Mesenchymal stem cell (in vitro differentiated cells and primary cell): ENCODE data around the gene KDM5A.

Source experiments
- DNase-seq: peaks from one replicate; pipeline ENCODE4 v3.0.0-alpha.2; 2013
- H2AFZ ChIP-seq: one replicate; pipeline ENCODE4 v1.6.1; 2013; ENCODE audit warnings: low read depth, mild to moderate bottlenecking, control low read depth, inconsistent platforms, low read length, moderate library complexity
- H2AK5ac ChIP-seq: 2 replicates; pipeline ENCODE4 v1.6.1; 2013; ENCODE audit warnings: low read length, moderate library complexity, mild to moderate bottlenecking, inconsistent platforms; ENCODE audit not compliant: severe bottlenecking
- H2BK120ac ChIP-seq: one replicate; pipeline ENCODE4 v1.6.1; 2013; ENCODE audit warnings: low read depth, mild to moderate bottlenecking, inconsistent platforms, low read length, moderate library complexity
- H2BK12ac ChIP-seq, 2 experiments: one replicate each; pipeline ENCODE4 v1.6.1; 2013; ENCODE audit warnings: inconsistent platforms in 2 of 2, low read length in 2 of 2, mild to moderate bottlenecking in 2 of 2, moderate library complexity in 2 of 2, control low read depth in 1 of 2
- H2BK15ac ChIP-seq: one replicate; pipeline ENCODE4 v1.6.1; 2013; ENCODE audit warnings: mild to moderate bottlenecking, low read depth, inconsistent platforms; ENCODE audit not compliant: poor library complexity, severe bottlenecking
- H2BK5ac ChIP-seq: 2 replicates; pipeline ENCODE4 v1.6.1; 2013; ENCODE audit warnings: low read depth, mild to moderate bottlenecking, low read length, control low read depth, inconsistent platforms; ENCODE audit not compliant: poor library complexity, severe bottlenecking
- H3K14ac ChIP-seq, 2 experiments: one replicate each; pipeline ENCODE4 v1.6.1; 2013; ENCODE audit warnings: inconsistent platforms in 2 of 2, low read length in 2 of 2, control low read depth in 1 of 2, mild to moderate bottlenecking in 1 of 2, moderate library complexity in 1 of 2
- H3K18ac ChIP-seq, 2 experiments: one replicate each; pipeline ENCODE4 v1.6.1; 2013; ENCODE audit warnings: inconsistent platforms in 2 of 2, low read length in 2 of 2, control low read depth in 1 of 2, low read depth in 1 of 2, mild to moderate bottlenecking in 1 of 2
- H3K23ac ChIP-seq, 2 experiments: one replicate each; pipeline ENCODE4 v1.6.1; 2013; ENCODE audit warnings: inconsistent platforms in 2 of 2, low read length in 2 of 2, mild to moderate bottlenecking in 2 of 2, moderate library complexity in 2 of 2, control low read depth in 1 of 2
- H3K27ac ChIP-seq: 2 replicates; pipeline ENCODE4 v1.5.1; 2013; ENCODE audit warnings: mild to moderate bottlenecking, moderate library complexity, low read length, control low read depth, inconsistent platforms; ENCODE audit not compliant: poor library complexity, severe bottlenecking
- H3K27me3 ChIP-seq, 2 experiments: 2 replicates each; pipeline versions ENCODE4 v1.6.1 to v1.7.0; 2013; ENCODE audit warnings: low read length in 2 of 2, mild to moderate bottlenecking in 2 of 2, moderate library complexity in 2 of 2, control low read depth in 1 of 2, inconsistent platforms in 1 of 2; ENCODE audit not compliant: control insufficient read depth in 1 of 2, insufficient read depth in 1 of 2
- H3K36me3 ChIP-seq, 2 experiments: 2 replicates each; pipeline versions ENCODE4 v1.6.1 to v1.7.0; 2013; ENCODE audit warnings: low read length in 2 of 2, control low read depth in 1 of 2, inconsistent platforms in 1 of 2, low read depth in 1 of 2, mild to moderate bottlenecking in 1 of 2; ENCODE audit not compliant: insufficient read depth in 2 of 2, control insufficient read depth in 1 of 2
- H3K4ac ChIP-seq, 2 experiments: one replicate each; pipeline ENCODE4 v1.6.1; 2013; ENCODE audit warnings: inconsistent platforms in 2 of 2, low read length in 2 of 2, mild to moderate bottlenecking in 2 of 2, moderate library complexity in 2 of 2, control low read depth in 1 of 2, low read depth in 1 of 2
- H3K4me1 ChIP-seq: 2 replicates; pipeline ENCODE4 v1.6.1; 2013; ENCODE audit warnings: low read depth, low read length, control low read depth; ENCODE audit not compliant: control insufficient read depth, insufficient read depth
- H3K4me2 ChIP-seq: 2 replicates; pipeline ENCODE4 v1.6.1; 2013; ENCODE audit warnings: low read length, mild to moderate bottlenecking, inconsistent platforms; ENCODE audit not compliant: poor library complexity, severe bottlenecking
- H3K4me3 ChIP-seq, 2 experiments: 2 replicates each; pipeline versions ENCODE4 v1.5.1 to v1.7.0; 2013; ENCODE audit warnings: low read length in 2 of 2, mild to moderate bottlenecking in 2 of 2, control low read depth in 1 of 2, low read depth in 1 of 2; ENCODE audit not compliant: insufficient read depth in 1 of 2
- H3K79me1 ChIP-seq: replicated peaks from 2 replicates; pipeline ENCODE4 v1.6.1; 2013; ENCODE audit warnings: mild to moderate bottlenecking, control low read depth, low read length, inconsistent platforms; ENCODE audit not compliant: poor library complexity, severe bottlenecking
- H3K9ac ChIP-seq: 2 replicates; pipeline ENCODE4 v1.7.0; 2013; ENCODE audit warnings: mild to moderate bottlenecking, low read length, moderate library complexity
- H3K9me3 ChIP-seq: 2 replicates; pipeline ENCODE4 v1.7.0; 2013; ENCODE audit warnings: mild to moderate bottlenecking, low read length; ENCODE audit not compliant: control insufficient read depth
- H4K8ac ChIP-seq: one replicate; pipeline ENCODE4 v1.6.1; 2013; ENCODE audit warnings: inconsistent platforms, mild to moderate bottlenecking, low read length, moderate library complexity
- H4K91ac ChIP-seq: one replicate; pipeline ENCODE4 v1.6.1; 2013; ENCODE audit warnings: mild to moderate bottlenecking, low read length, inconsistent platforms
- WGBS: methylation state at CpG from one replicate; pipeline ENCODE4 v1.1.7; 2013; ENCODE audit warnings: mixed read lengths; 5-methylcytosine and 5-hydroxymethylcytosine counted together

Gene KDM5A

GRCh38 chr12:265096-265495 is 124.0 kb downstream of the KDM5A start:
- Histone ChIP-seq H3K9me3 (no peaks in the 10 kb centered on the region), H2BK120ac (no peak overlapping the region), H3K27ac (no peak overlapping the region), H4K8ac (no peak overlapping the region), H3K18ac (no peak overlapping the region), H3K4me1 (peaks cover 9% of the 10 kb centered on the region), H3K4me2 (no peak overlapping the region), H2BK15ac (no peak overlapping the region), H2BK12ac (no peak overlapping the region), H4K91ac (no peak overlapping the region), H2AK5ac (no peak overlapping the region), H3K9ac (no peak overlapping the region), H3K79me1 (no peaks in the 10 kb centered on the region), H3K4ac (no peak overlapping the region), H2AFZ (no peak overlapping the region), H3K36me3 (no peaks in the 10 kb centered on the region), H3K27me3 (peaks cover under 1 to 56% of the 10 kb centered on the region in 2 experiments), H3K14ac (no peak overlapping the region), H2BK5ac (no peak overlapping the region), H3K4me3 (no peak overlapping the region), H3K23ac (no peak overlapping the region)
- no peak for DNase-seq
- WGBS: no CpG with 5 or more reads among the region's 3 CpGs

GRCh38 chr12:264269-264668 is 124.9 kb downstream of the KDM5A start:
- Histone ChIP-seq H2BK120ac (no peak overlapping the region), H3K9me3 (no peaks in the 10 kb centered on the region), H3K4ac (no peak overlapping the region), H3K18ac (no peak overlapping the region), H3K23ac (no peak overlapping the region), H2BK5ac (no peak overlapping the region), H3K14ac (no peak overlapping the region), H3K4me2 (no peak overlapping the region), H3K36me3 (no peaks in the 10 kb centered on the region), H2BK15ac (no peak overlapping the region), H2BK12ac (no peak overlapping the region), H4K8ac (no peak overlapping the region), H3K27ac (no peak overlapping the region), H3K27me3 (peaks cover 9 to 64% of the 10 kb centered on the region in 2 experiments), H3K4me3 (no peak overlapping the region), H3K79me1 (no peaks in the 10 kb centered on the region), H2AK5ac (no peak overlapping the region), H4K91ac (no peak overlapping the region), H2AFZ (no peak overlapping the region), H3K9ac (no peak overlapping the region), H3K4me1 (peaks cover 9% of the 10 kb centered on the region)
- 92% methylated on average over 2 of the region's 3 CpGs for WGBS
- DNase-seq: no peak

- H2AK5ac ChIP-seq: no peak overlapping the region
- no peak overlapping the region for H3K14ac ChIP-seq
- H4K8ac ChIP-seq: no peak overlapping the region
- no peak for DNase-seq
- H3K9ac ChIP-seq: no peak overlapping the region
- no peak overlapping the region for H3K4me2 ChIP-seq
- H3K9me3 ChIP-seq: no peaks in the 10 kb centered on the region
- no peaks in the 10 kb centered on the region for H3K36me3 ChIP-seq
- H3K27me3 ChIP-seq: peaks cover 11 to 66% of the 10 kb centered on the region in 2 experiments
- H3K4me3 ChIP-seq: no peak overlapping the region
- H3K4ac ChIP-seq: no peak overlapping the region
- no peak overlapping the region for H4K91ac ChIP-seq
- no peak overlapping the region for H2BK5ac ChIP-seq
- no peak overlapping the region for H2AFZ ChIP-seq
- no peaks in the 10 kb centered on the region for H3K79me1 ChIP-seq
- no peak overlapping the region for H2BK15ac ChIP-seq
- no peak overlapping the region for H3K27ac ChIP-seq
- WGBS: 74% methylated on average over 9 of the region's 9 CpGs
- no peak overlapping the region for H3K18ac ChIP-seq
- no peak overlapping the region for H2BK12ac ChIP-seq
- H3K23ac ChIP-seq: no peak overlapping the region
- no peak overlapping the region for H2BK120ac ChIP-seq
- peaks cover 9% of the 10 kb centered on the region for H3K4me1 ChIP-seq
Observed at GRCh38 chr12:263574-263973, 125.5 kb downstream of the KDM5A start.

- no peak within 1 kb of the TSS for H3K4me3 ChIP-seq
- no peaks in the 10 kb centered on the region for H3K9me3 ChIP-seq
- H3K23ac ChIP-seq: no peak within 1 kb of the TSS
- H3K14ac ChIP-seq: no peak within 1 kb of the TSS
- H4K91ac ChIP-seq: no peak within 1 kb of the TSS
- no peak within 1 kb of the TSS for H3K4me2 ChIP-seq
- no peak within 1 kb of the TSS for H2BK120ac ChIP-seq
- no peak within 1 kb of the TSS for H2BK5ac ChIP-seq
- H3K27me3 ChIP-seq: peaks cover 18 to 67% of the 10 kb centered on the region in 2 experiments
- H3K4me1 ChIP-seq: peaks cover 8% of the 10 kb centered on the region
- no peak within 1 kb of the TSS for H3K4ac ChIP-seq
- DNase-seq: no peak
- no peak within 1 kb of the TSS for H2AFZ ChIP-seq
- H3K36me3 ChIP-seq: no peaks in the 10 kb centered on the region
- H3K79me1 ChIP-seq: no peaks in the 10 kb centered on the region
- no peak within 1 kb of the TSS for H3K27ac ChIP-seq
- H4K8ac ChIP-seq: no peak within 1 kb of the TSS
- no peak within 1 kb of the TSS for H3K9ac ChIP-seq
- 55% methylated on average over 4 of the region's 7 CpGs for WGBS
- no peak within 1 kb of the TSS for H2BK15ac ChIP-seq
- no peak within 1 kb of the TSS for H2BK12ac ChIP-seq
- no peak within 1 kb of the TSS for H3K18ac ChIP-seq
- H2AK5ac ChIP-seq: no peak within 1 kb of the TSS
Observed at GRCh38 chr12:262817-263216, 126.3 kb downstream of the KDM5A start, which contains the start of gene SLC6A13. Gene SLC6A13 (minus strand): TSS chr12:262836. CDS start chr12:260052, 2,784 bp downstream.
